Heart right ventricle (tissue), 16 donors: ENCODE data around the gene GALNT13. TPM values are rescaled to one million over a fixed set of nuclear protein-coding genes. Genes with fewer than 3 reads are reported as not detected.
"Not testable (repeated sequence)": the region's sequence is repeated elsewhere in the genome, so short reads cannot be mapped to it uniquely, and the experiment has no call there.

ENCODE experiments used
- ATAC-seq, 8 donors: fragments of 200-7000 bp; cut with Tn5 transposase; one replicate each; pipeline ENCODE4 v1.9.1; 2020; ENCODE audit warnings: mild to moderate bottlenecking in 8 of 8, moderate library complexity in 8 of 8, moderate number of reproducible peaks in 1 of 8
- DNase-seq, 2 donors: peaks; one replicate each; pipeline ENCODE4 v3.0.0-alpha.2; 2020
- H3K27ac ChIP-seq, 10 donors: fragments of 200-600 bp; sonication (generic) in 2 of 10; one replicate each; pipeline versions ENCODE4 v1.5.0 to v1.8.0; 2020 to 2022; ENCODE audit warnings: mild to moderate bottlenecking in 3 of 10
- H3K27me3 ChIP-seq, 7 donors: fragments of 200-600 bp; one replicate each; pipeline ENCODE4 v1.8.0; 2021 to 2022; ENCODE audit warnings: mild to moderate bottlenecking in 2 of 7
- H3K36me3 ChIP-seq, 9 donors: fragments of 200-600 bp; sonication (generic) in 1 of 9; one replicate each; pipeline versions ENCODE4 v1.5.0 to v1.8.0; 2020 to 2022; ENCODE audit warnings: mild to moderate bottlenecking in 2 of 9
- H3K4me1 ChIP-seq, 9 donors: fragments of 200-600 bp; sonication (generic) in 1 of 9; one replicate each; pipeline versions ENCODE4 v1.5.0 to v1.8.0; 2020 to 2022; ENCODE audit warnings: mild to moderate bottlenecking in 4 of 9
- H3K4me3 ChIP-seq, 10 donors: fragments of 200-600 bp; sonication (generic) in 2 of 10; one replicate each; pipeline versions ENCODE4 v1.5.0 to v1.8.0; 2020 to 2022; ENCODE audit warnings: mild to moderate bottlenecking in 7 of 10, moderate library complexity in 2 of 10
- H3K9me3 ChIP-seq, 11 donors: fragments of 200-600 bp in 10 of 11; sonication (generic) in 2 of 11; one replicate each; pipeline versions ENCODE4 v1.5.0 to v1.8.0; 2013 to 2022; ENCODE audit warnings: mild to moderate bottlenecking in 2 of 11, control low read depth in 1 of 11, moderate library complexity in 1 of 11
- CTCF ChIP-seq, 9 donors: fragments of 200-600 bp; sonication (generic) in 2 of 9; IDR thresholded peaks; one replicate each; pipeline versions ENCODE4 v1.5.0 to v1.8.0; 2021 to 2022; ENCODE audit warnings: antibody characterized with exemption in 9 of 9, mild to moderate bottlenecking in 5 of 9, moderate library complexity in 1 of 9
- WGBS, 2 donors: extraction: QIAGEN DNeasy Blood & Tissue Kit; methylation state at CpG; one replicate each; pipeline ENCODE4 v1.1.7; 2013; ENCODE audit warnings: inconsistent platforms in 1 of 2; 5-methylcytosine and 5-hydroxymethylcytosine counted together
- intact Hi-C, 10 donors: fragments of 100-400 bp; cut with DNase I; formaldehyde crosslinking; loops; one replicate each; pipeline versions ENCODE4 v1.11.1 to v1.14.2; 2022
- polyA plus RNA-seq, 2 donors: library from polyadenylated mRNA; stranded (reverse); fragments of 200-250 nt; gene quantifications; one replicate each; pipeline ENCODE4 v1.2.3, GENCODE V29; 2013
- total RNA-seq, 10 donors: library from RNA; stranded (reverse); fragmentation: NEBNext Ultra II Directional in 3 of 10; extraction: Animal tissue kit (Norgen Biotek cat#: 25700) in 3 of 10; gene quantifications; one replicate each; pipeline versions ENCODE4 v1.2.1 to v1.2.4, GENCODE V29; 2021 to 2023
- donor health status: Arrhythmogenic right ventricular cardiomyopathy.
- donor health status: ischemic (EF 13 %, LVEDD 7.1; RV severe dilation, severe dysfunction).
- donor health status: healthy with polysubstance abuse.
- donor health status: DM: no; HTN: yes; CAD: no.
- donor health status: DM: no; HTN: no; CAD: no.
- donor health status: ischemic (EF 25% LVEDD 6.9; RV normal size, moderate dysfunction).
- donor health status: ischemic (EF 25% LVEDD 5.7; RV mildly dilated, moderate dysfunction).
- donor health status: healthy.
- donor health status: DM: yes; HTN: yes; CAD: no.
- donor health status: Ischemic cardiomyopathy.
- donor health status: ischemic (EF 35%, LVEDD 5.7; RV mildly dilated, moderate dysfunction).
- donor health status: nonischemic (EF 11% LVEDD 7.7; RV severe dilation, severe dysfunction).
- donor health status: DM: yes; HTN: yes; CAD: no.
- donor health status: PGD.
- donor health status: ischemic (EF 29% LVEDD 5.4; RV normal size, mild dysfunction).
- donor health status: nonischemic (EF 23%, LVEDD 6.1; RV moderate dilation, normal function).

GALNT13 gene
- total and polyA plus RNA-seq, 12 donors, result 0.01 to 0.30 (median 0.05) TPM; not detected in 9

GRCh38 chr2:154462634-154463033 lies 590.9 kb downstream of the GALNT13 start:
- 84 to 89% methylated on average over 5 of the region's 5 CpGs for WGBS, 2 donors
- ATAC-seq (no peak), DNase-seq (no peak)
- H3K36me3 ChIP-seq, result no peaks in the 10 kb centered on the region
- no peak overlapping the region for H3K27ac ChIP-seq
- no peak overlapping the region for H3K4me3 ChIP-seq
- no peaks in the 10 kb centered on the region for H3K9me3 ChIP-seq
- intact Hi-C loops, result no loop called here
- H3K4me1 ChIP-seq, result no peaks in the 10 kb centered on the region
- TF ChIP-seq CTCF (IDR thresholded peaks at IDR 0.05), result no peak
- H3K27me3 ChIP-seq, result no peaks in the 10 kb centered on the region

- DNase-seq (no peak), ATAC-seq (no peak)
- Histone ChIP-seq H3K27ac (no peak overlapping the region), H3K27me3 (no peaks in the 10 kb centered on the region), H3K36me3 (no peaks in the 10 kb centered on the region), H3K9me3 (no peaks in the 10 kb centered on the region), H3K4me1 (no peaks in the 10 kb centered on the region), H3K4me3 (no peak overlapping the region)
- intact Hi-C loops, result no loop called here
- 92 to 97% methylated on average over 4 of the region's 4 CpGs for WGBS, 2 donors
- TF ChIP-seq CTCF (IDR thresholded peaks at IDR 0.05), result no peak
Measured at GRCh38 chr2:154466226-154466625, 594.5 kb downstream of the GALNT13 start.

GRCh38 chr2:154470376-154470775 lies 598.7 kb downstream of the GALNT13 start:
- TF ChIP-seq CTCF (IDR thresholded peaks at IDR 0.05), result no peak
- intact Hi-C loops, result no loop called here
- no peaks in the 10 kb centered on the region for H3K36me3 ChIP-seq
- no peaks in the 10 kb centered on the region for H3K4me1 ChIP-seq
- no peaks in the 10 kb centered on the region for H3K27me3 ChIP-seq
- H3K9me3 ChIP-seq, result peaks cover 0 to 4% (median 0%) of the 10 kb centered on the region in 11 donors
- H3K4me3 ChIP-seq, result no peak overlapping the region
- no peak for ATAC-seq
- H3K27ac ChIP-seq, result no peak overlapping the region
- WGBS, 2 donors, result 88 to 94% methylated on average over 2 of the region's 2 CpGs
- no peak for DNase-seq

- H3K9me3 ChIP-seq, DNase-seq, intact Hi-C loops, H3K36me3 ChIP-seq, H3K27me3 ChIP-seq, H3K4me3 ChIP-seq, ATAC-seq, H3K27ac ChIP-seq, H3K4me1 ChIP-seq: not testable (repeated sequence)
- WGBS, 2 donors, result 95 to 97% methylated on average over 4 of the region's 4 CpGs
Measured at GRCh38 chr2:154471492-154471891, 599.8 kb downstream of the GALNT13 start.

GRCh38 chr2:154477319-154477718 lies 605.6 kb downstream of the GALNT13 start:
- intact Hi-C loops, result no loop called here
- Histone ChIP-seq H3K9me3 (peaks cover 0 to 4% (median 0%) of the 10 kb centered on the region in 11 donors), H3K4me1 (no peaks in the 10 kb centered on the region), H3K4me3 (no peak overlapping the region), H3K27me3 (no peaks in the 10 kb centered on the region), H3K36me3 (no peaks in the 10 kb centered on the region), H3K27ac (no peak overlapping the region)
- ATAC-seq, result no peak
- no peak for TF ChIP-seq CTCF (IDR thresholded peaks at IDR 0.05)
- WGBS, 2 donors, result 87 to 88% methylated on average over 5 of the region's 5 CpGs
- DNase-seq, result no peak
